Uterus (tissue), 4 donors: ENCODE measurements around the gene TMEM151A. TPM values are rescaled to one million over a fixed set of nuclear protein-coding genes. Genes with fewer than 3 reads are reported as not detected.

Experiments used
- DNase-seq, 2 donors: peaks; one replicate each; pipeline ENCODE4 v3.0.0-alpha.2; 2019 to 2020
- H3K27ac ChIP-seq, 2 donors: fragments of 200-600 bp; sonication (generic); 1 replicate in 1 of 2; 2 replicates in 1 of 2; pipeline ENCODE4 v1.5.1; 2016 to 2018
- H3K27me3 ChIP-seq, 2 donors: fragments of 200-600 bp; sonication (generic); one replicate each; pipeline ENCODE4 v1.5.1; 2018 to 2019; ENCODE audit warnings: control low read depth in 1 of 2
- H3K36me3 ChIP-seq, 2 donors: fragments of 200-600 bp; sonication (generic); one replicate each; pipeline ENCODE4 v1.5.1; 2019; ENCODE audit warnings: control low read depth in 1 of 2
- H3K4me1 ChIP-seq, 2 donors: fragments of 200-600 bp; sonication (generic); one replicate each; pipeline ENCODE4 v1.5.1; 2018 to 2019; ENCODE audit warnings: control low read depth in 1 of 2
- H3K4me3 ChIP-seq, 2 donors: fragments of 200-600 bp; sonication (generic); 1 replicate in 1 of 2; 2 replicates in 1 of 2; pipeline ENCODE4 v1.5.1; 2018 to 2019; ENCODE audit warnings: mild to moderate bottlenecking in 1 of 2
- H3K9me3 ChIP-seq, 2 donors: fragments of 200-600 bp; sonication (generic); one replicate each; pipeline ENCODE4 v1.5.1; 2019; ENCODE audit warnings: control low read depth in 1 of 2
- CTCF ChIP-seq, 4 experiments: fragments of 200-600 bp in 2 of 4; fragments of 450-650 bp in 2 of 4; sonication (generic) in 2 of 4; IDR thresholded peaks; one replicate each; pipeline ENCODE4 v1.5.1; 2016 to 2019; ENCODE audit warnings: antibody characterized with exemption in 4 of 4, mild to moderate bottlenecking in 2 of 4, moderate library complexity in 1 of 4
- POLR2A ChIP-seq, 2 donors: fragments of 450-650 bp; IDR thresholded peaks; one replicate each; pipeline ENCODE4 v1.6.1; 2016; ENCODE audit warnings: antibody characterized with exemption in 2 of 2, mild to moderate bottlenecking in 1 of 2, moderate library complexity in 1 of 2
- intact Hi-C: fragments of 100-400 bp; cut with DNase I; formaldehyde crosslinking; loops from one replicate; pipeline ENCODE4 v1.15.1; 2023; ENCODE audit warnings: low total_unique reads
- total RNA-seq, 4 donors: library from RNA; depleted of rRNA in 3 of 4; stranded (reverse); fragments of >200 nt in 3 of 4; gene quantifications; one replicate each; pipeline versions ENCODE4 v1.1.0 to v1.2.4, GENCODE V29; 2014 to 2023
- donor health status: DM: yes; HTN: yes; CAD: no.

Gene TMEM151A
- total RNA-seq, 4 donors from 2014 or later, result 0.27 TPM; not detected in 3

DNA sequence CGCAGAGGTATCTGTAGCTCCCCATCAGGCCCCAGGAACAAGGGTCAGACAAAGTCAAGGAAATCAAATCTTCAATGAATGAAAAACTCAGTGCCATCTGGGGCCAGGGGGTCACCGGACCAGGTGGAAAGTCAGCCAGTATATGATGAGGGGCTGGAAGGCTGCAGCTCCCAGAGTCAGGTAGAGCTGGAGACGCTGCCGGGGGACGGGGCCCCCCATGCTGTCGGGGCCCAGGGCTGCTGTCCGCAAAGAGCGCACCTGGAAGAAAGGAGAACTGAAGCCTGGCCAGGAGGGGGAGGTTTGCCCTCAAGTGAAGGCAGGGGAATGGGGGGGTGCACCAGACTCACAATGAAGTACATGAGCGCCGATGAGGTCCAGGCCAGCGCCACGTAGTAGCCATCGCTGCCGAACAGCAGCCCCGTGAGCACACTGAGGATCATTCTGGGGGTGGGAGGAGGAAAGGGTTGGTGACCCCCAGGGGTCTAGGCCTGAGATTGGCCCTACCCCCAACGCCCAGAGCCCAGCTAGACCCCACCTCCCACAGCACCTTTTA lies 7.1 kb upstream of the TMEM151A start:
- Histone ChIP-seq H3K4me1 (peaks cover 0 to 9% of the 10 kb centered on the region in 2 donors), H3K9me3 (no peaks in the 10 kb centered on the region), H3K27me3 (no peaks in the 10 kb centered on the region), H3K4me3 (no peak overlapping the region), H3K27ac (no peak overlapping the region), H3K36me3 (no peaks in the 10 kb centered on the region)
- no peak for DNase-seq
- TF ChIP-seq CTCF (IDR thresholded peaks at IDR 0.05), result no peak
- no peak for TF ChIP-seq POLR2A (IDR thresholded peaks at IDR 0.05)
- intact Hi-C loops, result loop anchor here (10.0 kb wide), 1 partner anchor 60 kb away; no protein-coding TSS in a partner anchor

DNA sequence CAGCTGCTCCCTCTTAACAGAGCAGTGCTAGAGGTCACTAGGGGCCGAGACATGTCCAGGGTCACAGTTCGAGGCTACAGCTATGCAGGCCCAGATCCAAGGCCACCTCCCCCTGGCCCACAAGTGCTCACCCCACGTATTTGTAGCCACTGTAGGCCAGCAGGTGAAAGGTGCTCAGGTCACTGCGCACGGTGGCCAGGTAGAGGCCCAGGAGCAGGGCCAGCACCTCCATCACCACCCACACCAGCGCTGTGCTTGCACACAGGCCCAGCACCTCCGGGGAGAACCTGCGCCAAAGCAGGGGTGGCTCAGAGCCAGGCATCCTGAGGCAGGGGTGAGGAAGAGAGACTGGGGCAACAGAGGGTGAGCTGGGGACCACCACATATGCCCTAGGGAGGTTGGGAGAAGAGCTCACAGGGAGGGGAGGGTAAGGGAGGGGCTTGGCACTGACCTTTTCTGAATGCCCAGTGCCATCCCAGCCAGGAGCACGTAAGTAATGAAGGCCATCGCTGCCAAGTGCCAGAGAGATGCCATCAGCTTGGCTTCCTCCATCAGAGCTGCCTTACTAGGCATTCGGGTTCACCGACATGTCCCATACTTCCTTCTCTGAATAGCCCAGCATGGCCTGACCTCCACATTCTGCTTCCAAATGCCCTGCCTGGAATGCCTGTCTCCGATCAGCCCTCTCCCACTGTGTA lies 6.3 kb upstream of the TMEM151A start:
- H3K4me1 ChIP-seq, result peaks cover 0 to 14% of the 10 kb centered on the region in 2 donors
- intact Hi-C loops, result loop anchor here (10.0 kb wide), 1 partner anchor 61 kb away; no protein-coding TSS in a partner anchor
- DNase-seq, result no peak
- H3K9me3 ChIP-seq, result no peaks in the 10 kb centered on the region
- H3K27me3 ChIP-seq, result no peaks in the 10 kb centered on the region
- TF ChIP-seq CTCF (IDR thresholded peaks at IDR 0.05) (no peak), POLR2A (IDR thresholded peaks at IDR 0.05) (no peak)
- no peak overlapping the region for H3K27ac ChIP-seq
- no peaks in the 10 kb centered on the region for H3K36me3 ChIP-seq
- no peak overlapping the region for H3K4me3 ChIP-seq

- intact Hi-C loops, result loop anchor here (10.0 kb wide), 1 partner anchor 62 kb away; no protein-coding TSS in a partner anchor
- peaks cover 0 to 14% of the 10 kb centered on the region in 2 donors for H3K4me1 ChIP-seq
- TF ChIP-seq POLR2A (IDR thresholded peaks at IDR 0.05) (no peak), CTCF (IDR thresholded peaks at IDR 0.05) (no peak)
Observed at GRCh38 chr11:66286699-66287098, 5.0 kb upstream of the TMEM151A start.

DNA sequence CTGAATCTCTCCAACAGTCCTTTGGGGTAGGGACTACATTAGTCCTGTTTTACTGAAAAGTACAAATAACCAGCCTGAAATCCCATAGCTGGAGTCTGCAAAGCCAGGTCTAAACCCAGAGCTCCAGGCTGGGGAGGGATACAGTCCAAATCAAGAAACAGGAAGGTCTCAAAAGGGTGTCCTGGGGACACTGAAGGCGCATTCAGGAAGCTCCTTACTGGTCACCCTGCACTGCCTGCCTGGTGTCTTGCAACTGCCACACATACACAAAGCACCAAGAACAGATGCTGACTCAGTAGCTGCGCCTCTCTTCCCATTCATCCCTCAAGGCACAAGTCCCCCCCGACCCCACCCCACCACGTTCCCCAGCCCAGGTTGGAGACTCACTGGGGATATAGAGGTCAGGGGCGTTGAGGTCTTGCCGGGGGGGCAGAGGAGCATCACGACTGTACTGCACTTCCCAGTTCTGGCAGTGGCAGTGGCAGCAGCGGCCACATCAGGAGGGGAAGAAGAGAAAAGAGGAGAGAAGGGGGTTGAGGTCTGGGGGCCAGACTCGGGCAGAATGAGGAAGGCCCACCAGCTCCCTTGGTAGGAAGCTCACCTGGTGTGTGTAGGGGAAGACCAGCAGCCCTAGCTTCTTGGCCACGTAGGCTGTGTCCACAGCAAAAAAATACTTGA lies 4.3 kb upstream of the TMEM151A start:
- Histone ChIP-seq H3K27ac (no peak overlapping the region), H3K36me3 (no peaks in the 10 kb centered on the region), H3K4me3 (no peak overlapping the region), H3K4me1 (peaks cover 0 to 19% of the 10 kb centered on the region in 2 donors), H3K9me3 (no peaks in the 10 kb centered on the region), H3K27me3 (peaks cover 0 to 6% of the 10 kb centered on the region in 2 donors)
- intact Hi-C loops, result loop anchor here (10.0 kb wide), 1 partner anchor 63 kb away; no protein-coding TSS in a partner anchor
- TF ChIP-seq POLR2A (IDR thresholded peaks at IDR 0.05) (no peak), CTCF (IDR thresholded peaks at IDR 0.05) (no peak)
- no peak for DNase-seq

More at GRCh38 chr11:66286699-66287098, 5.0 kb upstream of the TMEM151A start:
- H3K36me3 ChIP-seq, result no peaks in the 10 kb centered on the region
- DNase-seq, result no peak
- H3K27ac ChIP-seq, result no peak overlapping the region
- H3K4me3 ChIP-seq, result no peak overlapping the region
- no peaks in the 10 kb centered on the region for H3K9me3 ChIP-seq
- no peaks in the 10 kb centered on the region for H3K27me3 ChIP-seq
